C4-2B (cell line): ENCODE measurements around the gene NFS1.

Experiments
- ZFX ChIP-seq: fragments of 450-650 bp; IDR thresholded peaks from 2 replicates; pipeline ENCODE4 v1.6.1; 2017
- TF ChIP-seq, protein P1 (sequence below): fragments of 450-650 bp; conservative IDR thresholded peaks from 2 replicates; pipeline ENCODE4 v1.5.1; 2017; ENCODE audit warnings: mild to moderate bottlenecking

DNA sequence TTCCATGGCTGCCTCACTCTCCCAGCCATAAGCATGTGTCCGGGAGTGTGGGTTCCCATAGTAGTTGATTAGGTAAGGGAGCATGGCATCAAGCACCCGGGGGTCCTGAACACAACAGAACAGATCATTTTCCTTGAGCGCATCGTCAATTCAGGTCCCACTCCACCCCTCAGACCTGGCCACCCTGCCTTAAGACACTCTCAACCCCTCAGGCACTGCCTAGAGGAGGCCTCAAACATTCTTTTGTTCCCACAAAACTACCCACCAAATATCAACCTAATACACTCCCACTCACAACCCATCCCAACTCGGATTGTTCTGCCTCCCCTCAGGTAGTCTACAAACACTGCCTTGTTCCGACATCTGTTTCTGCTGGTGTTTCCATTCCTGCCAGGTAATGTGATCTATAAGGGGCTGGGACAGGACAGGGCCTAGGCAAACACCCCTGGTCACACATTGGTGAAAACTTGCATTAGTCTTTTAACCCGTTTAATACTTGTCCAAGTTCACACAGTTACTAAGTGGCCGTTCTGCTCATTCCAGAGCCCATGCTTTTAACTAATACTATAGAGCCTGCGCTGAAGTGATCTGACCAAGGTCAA, 1.4 kb downstream of the NFS1 start:
- TF ChIP-seq, protein P1, sequence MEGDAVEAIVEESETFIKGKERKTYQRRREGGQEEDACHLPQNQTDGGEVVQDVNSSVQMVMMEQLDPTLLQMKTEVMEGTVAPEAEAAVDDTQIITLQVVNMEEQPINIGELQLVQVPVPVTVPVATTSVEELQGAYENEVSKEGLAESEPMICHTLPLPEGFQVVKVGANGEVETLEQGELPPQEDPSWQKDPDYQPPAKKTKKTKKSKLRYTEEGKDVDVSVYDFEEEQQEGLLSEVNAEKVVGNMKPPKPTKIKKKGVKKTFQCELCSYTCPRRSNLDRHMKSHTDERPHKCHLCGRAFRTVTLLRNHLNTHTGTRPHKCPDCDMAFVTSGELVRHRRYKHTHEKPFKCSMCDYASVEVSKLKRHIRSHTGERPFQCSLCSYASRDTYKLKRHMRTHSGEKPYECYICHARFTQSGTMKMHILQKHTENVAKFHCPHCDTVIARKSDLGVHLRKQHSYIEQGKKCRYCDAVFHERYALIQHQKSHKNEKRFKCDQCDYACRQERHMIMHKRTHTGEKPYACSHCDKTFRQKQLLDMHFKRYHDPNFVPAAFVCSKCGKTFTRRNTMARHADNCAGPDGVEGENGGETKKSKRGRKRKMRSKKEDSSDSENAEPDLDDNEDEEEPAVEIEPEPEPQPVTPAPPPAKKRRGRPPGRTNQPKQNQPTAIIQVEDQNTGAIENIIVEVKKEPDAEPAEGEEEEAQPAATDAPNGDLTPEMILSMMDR, result no peak
- no peak for TF ChIP-seq ZFX
